CD4-positive, alpha-beta memory T cell (primary cell): ENCODE measurements around the gene NEGR1. TPM values are rescaled to one million over a fixed set of nuclear protein-coding genes. Genes with fewer than 3 reads are reported as not detected.

Experiments used
- CTCF ChIA-PET: fragments of 350-600 bp; sonication (Branson Sonifier 250); formaldehyde crosslinking; loops from one replicate; lab custom pipeline; 2021; ENCODE audit warnings: inconsistent platforms; ENCODE audit not compliant: partially characterized antibody; lab: Charles Lee
- POLR2A ChIA-PET: fragments of 350-600 bp; sonication (Branson Sonifier 250); formaldehyde crosslinking; loops from one replicate; lab custom pipeline; 2021; ENCODE audit not compliant: partially characterized antibody; lab: Charles Lee
- DNase-seq, 5 donors: peaks; one replicate each; pipeline versions ENCODE4 v3.0.0 to v3.0.0-alpha.2; 2020 to 2022; ENCODE audit warnings: mixed read lengths in 1 of 5
- H3K27ac ChIP-seq: one replicate; pipeline ENCODE4 v1.7.0; 2013; ENCODE audit warnings: low read depth, low read length
- H3K27me3 ChIP-seq: 2 replicates; pipeline ENCODE4 v1.7.0; 2013; ENCODE audit warnings: mild to moderate bottlenecking, low read length, moderate library complexity; ENCODE audit not compliant: insufficient read depth
- H3K36me3 ChIP-seq: 2 replicates; pipeline ENCODE4 v1.7.0; 2013; ENCODE audit warnings: mild to moderate bottlenecking, low read length, moderate library complexity; ENCODE audit not compliant: insufficient read depth
- H3K4me1 ChIP-seq: 2 replicates; pipeline ENCODE4 v1.7.0; 2013; ENCODE audit warnings: mild to moderate bottlenecking, low read length, moderate library complexity; ENCODE audit not compliant: insufficient read depth
- H3K4me3 ChIP-seq, 2 donors: one replicate each; pipeline ENCODE4 v1.7.0; 2013; ENCODE audit warnings: low read length in 2 of 2, mild to moderate bottlenecking in 1 of 2
- H3K9me3 ChIP-seq, 2 donors: one replicate each; pipeline ENCODE4 v1.7.0; 2013; ENCODE audit warnings: low read length in 2 of 2, control low read depth in 1 of 2; ENCODE audit not compliant: control insufficient read depth in 1 of 2
- H3K27ac Mint-ChIP-seq, 7 donors: one replicate each; pipeline ENCODE4 v1.8.0; 2020 to 2021; ENCODE audit warnings: mixed read lengths in 7 of 7, mild to moderate bottlenecking in 6 of 7, inconsistent platforms in 3 of 7, moderate library complexity in 3 of 7
- H3K27me3 Mint-ChIP-seq, 2 donors: one replicate each; pipeline ENCODE4 v1.8.0; 2020 to 2021; ENCODE audit warnings: mixed read lengths in 2 of 2
- H3K36me3 Mint-ChIP-seq, 2 donors: one replicate each; pipeline ENCODE4 v1.8.0; 2020 to 2021; ENCODE audit warnings: mixed read lengths in 2 of 2, inconsistent platforms in 1 of 2, mild to moderate bottlenecking in 1 of 2
- H3K4me1 Mint-ChIP-seq, 4 donors: one replicate each; pipeline ENCODE4 v1.8.0; 2020 to 2021; ENCODE audit warnings: mixed read lengths in 4 of 4, mild to moderate bottlenecking in 1 of 4
- H3K4me3 Mint-ChIP-seq, 8 donors: one replicate each; pipeline ENCODE4 v1.8.0; 2020 to 2021; ENCODE audit warnings: mixed read lengths in 8 of 8, mild to moderate bottlenecking in 7 of 8, moderate library complexity in 6 of 8, inconsistent platforms in 3 of 8
- H3K9me3 Mint-ChIP-seq, 8 donors: one replicate each; pipeline ENCODE4 v1.8.0; 2020 to 2021; ENCODE audit warnings: mixed read lengths in 8 of 8, mild to moderate bottlenecking in 5 of 8, inconsistent platforms in 3 of 8, moderate library complexity in 1 of 8
- intact Hi-C: fragments of 100-400 bp; cut with micrococcal nuclease; formaldehyde crosslinking; loops from one replicate; pipeline ENCODE4 v1.15.1; 2023
- polyA plus RNA-seq, 2 donors: library from polyadenylated mRNA; unstranded; fragments of 300-500 nt; fragmentation: Illumina TruSeq; gene quantifications; one replicate each; pipeline ENCODE4 v1.2.3, GENCODE V29; 2021
- total RNA-seq, 2 experiments: library from RNA; stranded (reverse); gene quantifications; one replicate each; pipeline ENCODE4 v1.2.3, GENCODE V29; 2021

Gene NEGR1
- total and polyA plus RNA-seq, 4 experiments from 2014 or later, result not detected

GRCh38 chr1:71920556-71920955 is 361.8 kb downstream of the NEGR1 start:
- Mint-ChIP-seq H3K4me1 (no peaks in the 10 kb centered on the region), H3K27me3 (no peaks in the 10 kb centered on the region), H3K27ac (no peak overlapping the region), H3K4me3 (no peak overlapping the region), H3K9me3 (peaks cover 2 to 14% (median 9%) of the 10 kb centered on the region in 8 donors), H3K36me3 (no peaks in the 10 kb centered on the region)
- ChIA-PET CTCF (no interaction called here), POLR2A (no interaction called here)
- no peak for DNase-seq
- Histone ChIP-seq H3K36me3 (no peaks in the 10 kb centered on the region), H3K27ac (no peak overlapping the region), H3K9me3 (no peaks in the 10 kb centered on the region), H3K4me1 (no peaks in the 10 kb centered on the region), H3K4me3 (no peak overlapping the region), H3K27me3 (no peaks in the 10 kb centered on the region)
- intact Hi-C loops, result no loop called here

GRCh38 chr1:71919811-71920509 is 362.4 kb downstream of the NEGR1 start:
- Mint-ChIP-seq H3K4me1 (no peaks in the 10 kb centered on the region), H3K4me3 (no peak overlapping the region), H3K36me3 (no peaks in the 10 kb centered on the region), H3K27me3 (no peaks in the 10 kb centered on the region), H3K27ac (no peak overlapping the region), H3K9me3 (peaks cover 2 to 14% (median 9%) of the 10 kb centered on the region in 8 donors)
- Histone ChIP-seq H3K4me1 (no peaks in the 10 kb centered on the region), H3K27me3 (no peaks in the 10 kb centered on the region), H3K36me3 (no peaks in the 10 kb centered on the region), H3K4me3 (no peak overlapping the region), H3K27ac (no peak overlapping the region), H3K9me3 (no peaks in the 10 kb centered on the region)
- intact Hi-C loops, result no loop called here
- no peak for DNase-seq
- POLR2A ChIA-PET, result no interaction called here
- CTCF ChIA-PET, result no interaction called here

- intact Hi-C loops, result no loop called here
- Histone ChIP-seq H3K27ac (no peak overlapping the region), H3K4me3 (no peak overlapping the region), H3K9me3 (no peaks in the 10 kb centered on the region), H3K27me3 (no peaks in the 10 kb centered on the region), H3K4me1 (no peaks in the 10 kb centered on the region), H3K36me3 (no peaks in the 10 kb centered on the region)
- no peak for DNase-seq
- H3K27me3 Mint-ChIP-seq, result no peaks in the 10 kb centered on the region
- no peak overlapping the region for H3K27ac Mint-ChIP-seq
- H3K4me3 Mint-ChIP-seq, result no peak overlapping the region
- CTCF ChIA-PET, result no interaction called here
- peaks cover 3 to 14% (median 8%) of the 10 kb centered on the region in 8 donors for H3K9me3 Mint-ChIP-seq
- H3K4me1 Mint-ChIP-seq, result no peaks in the 10 kb centered on the region
- POLR2A ChIA-PET, result no interaction called here
- no peaks in the 10 kb centered on the region for H3K36me3 Mint-ChIP-seq
Measured at GRCh38 chr1:71918630-71919029, 363.7 kb downstream of the NEGR1 start.

- no peaks in the 10 kb centered on the region for H3K27me3 Mint-ChIP-seq
- Histone ChIP-seq H3K4me1 (no peaks in the 10 kb centered on the region), H3K27me3 (no peaks in the 10 kb centered on the region), H3K9me3 (no peaks in the 10 kb centered on the region), H3K4me3 (no peak overlapping the region), H3K36me3 (no peaks in the 10 kb centered on the region), H3K27ac (no peak overlapping the region)
- H3K4me1 Mint-ChIP-seq, result no peaks in the 10 kb centered on the region
- DNase-seq, result no peak
- no peak overlapping the region for H3K4me3 Mint-ChIP-seq
- CTCF ChIA-PET, result no interaction called here
- H3K9me3 Mint-ChIP-seq, result peaks cover 0 to 14% (median 8%) of the 10 kb centered on the region in 8 donors
- H3K36me3 Mint-ChIP-seq, result no peaks in the 10 kb centered on the region
- H3K27ac Mint-ChIP-seq, result no peak overlapping the region
- POLR2A ChIA-PET, result no interaction called here
- intact Hi-C loops, result no loop called here
Measured at GRCh38 chr1:71916894-71917293, 365.4 kb downstream of the NEGR1 start.

GRCh38 chr1:71914626-71915025 is 367.7 kb downstream of the NEGR1 start:
- Mint-ChIP-seq H3K27me3 (no peaks in the 10 kb centered on the region), H3K9me3 (peaks cover 0 to 14% (median 7%) of the 10 kb centered on the region in 8 donors), H3K4me1 (no peaks in the 10 kb centered on the region), H3K27ac (no peak overlapping the region), H3K4me3 (no peak overlapping the region), H3K36me3 (no peaks in the 10 kb centered on the region)
- CTCF ChIA-PET, result no interaction called here
- Histone ChIP-seq H3K4me3 (no peak overlapping the region), H3K36me3 (no peaks in the 10 kb centered on the region), H3K9me3 (no peaks in the 10 kb centered on the region), H3K27me3 (no peaks in the 10 kb centered on the region), H3K27ac (no peak overlapping the region), H3K4me1 (no peaks in the 10 kb centered on the region)
- no peak for DNase-seq
- intact Hi-C loops, result no loop called here
- POLR2A ChIA-PET, result no interaction called here

- H3K36me3 ChIP-seq, result no peaks in the 10 kb centered on the region
- no peak overlapping the region for H3K27ac ChIP-seq
- Mint-ChIP-seq H3K4me1 (no peaks in the 10 kb centered on the region), H3K4me3 (no peak overlapping the region), H3K27ac (no peak overlapping the region), H3K27me3 (no peaks in the 10 kb centered on the region), H3K9me3 (peaks cover 0 to 11% (median 1%) of the 10 kb centered on the region in 8 donors), H3K36me3 (no peaks in the 10 kb centered on the region)
- POLR2A ChIA-PET, result no interaction called here
- peaks cover 0 to 3% of the 10 kb centered on the region in 2 donors for H3K9me3 ChIP-seq
- intact Hi-C loops, result no loop called here
- no peaks in the 10 kb centered on the region for H3K27me3 ChIP-seq
- no peaks in the 10 kb centered on the region for H3K4me1 ChIP-seq
- CTCF ChIA-PET, result no interaction called here
- no peak for DNase-seq
- H3K4me3 ChIP-seq, result no peak overlapping the region
Measured at GRCh38 chr1:71908871-71909390, 373.4 kb downstream of the NEGR1 start.

- H3K9me3 Mint-ChIP-seq, result peaks cover 0 to 11% (median 0%) of the 10 kb centered on the region in 8 donors
- no peaks in the 10 kb centered on the region for H3K36me3 ChIP-seq
- no peaks in the 10 kb centered on the region for H3K4me1 ChIP-seq
- intact Hi-C loops, result no loop called here
- H3K36me3 Mint-ChIP-seq, result no peaks in the 10 kb centered on the region
- no peak for DNase-seq
- H3K27ac Mint-ChIP-seq, result no peak overlapping the region
- H3K4me3 ChIP-seq, result no peak overlapping the region
- H3K27ac ChIP-seq, result no peak overlapping the region
- peaks cover 0 to 3% of the 10 kb centered on the region in 2 donors for H3K9me3 ChIP-seq
- H3K27me3 ChIP-seq, result no peaks in the 10 kb centered on the region
- no peaks in the 10 kb centered on the region for H3K4me1 Mint-ChIP-seq
- no peaks in the 10 kb centered on the region for H3K27me3 Mint-ChIP-seq
- CTCF ChIA-PET, result no interaction called here
- H3K4me3 Mint-ChIP-seq, result no peak overlapping the region
- POLR2A ChIA-PET, result no interaction called here
Measured at GRCh38 chr1:71908303-71908702, 374.0 kb downstream of the NEGR1 start.
